Osteocyte (in vitro differentiated cells): Measurements from ENCODE around the gene CBX7. TPM values are rescaled to one million over a fixed set of nuclear protein-coding genes. Genes with fewer than 3 reads are reported as not detected.

Experiments
- DNase-seq: peaks from one replicate; pipeline ENCODE4 v3.0.0; 2021; ENCODE audit warnings: mixed read lengths; ENCODE audit not compliant: unreplicated experiment; ENCODE audit errors: extremely low spot score
- H3K27ac Mint-ChIP-seq: one replicate; pipeline ENCODE4 v1.8.0; 2021; ENCODE audit warnings: mild to moderate bottlenecking, mixed read lengths; ENCODE audit not compliant: unreplicated experiment
- H3K27me3 Mint-ChIP-seq: one replicate; pipeline ENCODE4 v1.8.0; 2021; ENCODE audit warnings: mixed read lengths; ENCODE audit not compliant: unreplicated experiment
- H3K36me3 Mint-ChIP-seq: one replicate; pipeline ENCODE4 v1.8.0; 2021; ENCODE audit warnings: mixed read lengths; ENCODE audit not compliant: unreplicated experiment
- H3K4me1 Mint-ChIP-seq: one replicate; pipeline ENCODE4 v1.8.0; 2021; ENCODE audit warnings: mixed read lengths; ENCODE audit not compliant: unreplicated experiment
- H3K4me3 Mint-ChIP-seq: one replicate; pipeline ENCODE4 v1.8.0; 2021; ENCODE audit warnings: mild to moderate bottlenecking, moderate library complexity, mixed read lengths; ENCODE audit not compliant: unreplicated experiment
- H3K9me3 Mint-ChIP-seq: one replicate; pipeline ENCODE4 v1.8.0; 2021; ENCODE audit warnings: mixed read lengths; ENCODE audit not compliant: unreplicated experiment
- total RNA-seq: library from RNA; stranded (reverse); gene quantifications from 2 replicates; pipeline ENCODE4 v1.2.1, GENCODE V29; 2021
- TF ChIP-seq, protein P1 (sequence below): fragments of 200-600 bp; sonication (generic); IDR thresholded peaks from 2 replicates; pipeline ENCODE4 v1.5.0; 2021; ENCODE audit warnings: antibody characterized with exemption, mild to moderate bottlenecking, moderate library complexity

The CBX7 gene
- total RNA-seq, 1 donor from 2014 or later = 9.6 TPM

DNA sequence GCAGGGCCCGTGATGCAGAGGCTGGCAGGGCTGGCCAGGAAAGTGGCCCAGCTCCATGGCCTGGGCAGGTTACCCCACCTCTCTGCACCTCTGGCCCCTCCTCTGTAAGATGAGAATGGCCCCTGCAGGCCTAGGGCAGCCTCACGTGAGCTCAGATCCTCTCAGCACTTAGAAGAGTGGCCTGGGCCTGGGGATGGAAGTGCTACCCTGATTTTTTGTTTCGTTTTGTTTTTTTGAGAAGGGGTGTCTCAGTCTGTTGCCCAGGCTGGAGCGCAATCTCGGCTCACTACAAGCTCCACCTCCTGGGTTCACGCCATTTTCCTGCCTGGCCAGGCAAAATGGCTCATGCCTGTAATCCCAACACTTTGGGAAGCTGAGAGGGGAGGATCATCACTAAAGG lies 54.5 kb downstream of the CBX7 start:
- Mint-ChIP-seq H3K36me3 (no peaks in the 10 kb centered on the region), H3K9me3 (no peaks in the 10 kb centered on the region), H3K4me1 (peaks cover 6% of the 10 kb centered on the region), H3K4me3 (no peak overlapping the region), H3K27ac (no peak overlapping the region), H3K27me3 (peaks cover 1% of the 10 kb centered on the region)
- no peak for DNase-seq
- TF ChIP-seq, protein P1, sequence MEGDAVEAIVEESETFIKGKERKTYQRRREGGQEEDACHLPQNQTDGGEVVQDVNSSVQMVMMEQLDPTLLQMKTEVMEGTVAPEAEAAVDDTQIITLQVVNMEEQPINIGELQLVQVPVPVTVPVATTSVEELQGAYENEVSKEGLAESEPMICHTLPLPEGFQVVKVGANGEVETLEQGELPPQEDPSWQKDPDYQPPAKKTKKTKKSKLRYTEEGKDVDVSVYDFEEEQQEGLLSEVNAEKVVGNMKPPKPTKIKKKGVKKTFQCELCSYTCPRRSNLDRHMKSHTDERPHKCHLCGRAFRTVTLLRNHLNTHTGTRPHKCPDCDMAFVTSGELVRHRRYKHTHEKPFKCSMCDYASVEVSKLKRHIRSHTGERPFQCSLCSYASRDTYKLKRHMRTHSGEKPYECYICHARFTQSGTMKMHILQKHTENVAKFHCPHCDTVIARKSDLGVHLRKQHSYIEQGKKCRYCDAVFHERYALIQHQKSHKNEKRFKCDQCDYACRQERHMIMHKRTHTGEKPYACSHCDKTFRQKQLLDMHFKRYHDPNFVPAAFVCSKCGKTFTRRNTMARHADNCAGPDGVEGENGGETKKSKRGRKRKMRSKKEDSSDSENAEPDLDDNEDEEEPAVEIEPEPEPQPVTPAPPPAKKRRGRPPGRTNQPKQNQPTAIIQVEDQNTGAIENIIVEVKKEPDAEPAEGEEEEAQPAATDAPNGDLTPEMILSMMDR = no peak

DNA sequence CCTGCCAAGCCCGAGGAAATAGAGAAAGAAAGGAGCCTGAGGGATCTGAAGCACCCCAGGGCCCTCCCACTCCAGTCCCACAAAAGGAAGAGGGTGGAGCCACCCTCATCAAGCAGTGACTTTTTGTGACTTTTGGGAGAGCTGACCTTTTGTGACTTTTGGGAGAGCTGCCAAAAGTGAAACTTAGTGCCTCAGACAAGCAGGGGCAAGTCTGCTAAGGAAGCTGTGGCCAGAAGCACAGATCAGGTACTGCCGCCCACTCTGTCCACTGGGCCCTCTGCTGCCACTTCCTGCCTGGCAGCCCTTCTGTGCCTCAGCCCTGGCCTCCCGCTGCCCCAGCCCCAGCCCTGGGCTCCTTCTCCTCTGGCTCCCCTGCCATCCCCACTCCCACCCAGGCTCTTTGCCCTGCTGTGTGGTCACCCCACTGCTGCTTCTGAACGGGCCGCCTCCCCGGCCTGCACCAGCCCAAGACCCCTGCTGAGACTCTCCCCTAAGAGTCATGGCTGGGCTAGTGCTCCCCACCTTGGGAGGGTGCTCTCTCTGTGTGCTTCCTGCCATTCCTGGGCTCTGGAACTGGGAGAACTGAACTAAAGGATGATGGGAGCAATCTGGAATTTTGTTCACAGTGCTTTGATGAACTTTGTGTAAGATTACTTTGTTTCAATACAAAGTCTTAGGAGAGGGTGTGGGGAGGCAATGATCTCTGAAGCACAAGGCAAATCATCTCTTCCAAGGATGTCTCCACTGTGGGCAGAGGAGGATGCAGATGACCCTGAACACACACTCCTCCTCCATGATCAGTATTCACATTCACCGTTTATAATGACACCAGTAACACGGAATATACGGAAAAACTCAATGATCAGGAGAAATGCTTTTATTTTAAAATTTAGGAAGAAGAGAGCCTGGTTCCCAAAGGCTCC lies 55.1 kb downstream of the CBX7 start, which contains the start of gene APOBEC3H:
TSS of gene APOBEC3H (plus strand) at position 147 of the 923 bp plus-strand sequence. CDS start 3,035 bp downstream, outside the sequence.
- H3K27me3 Mint-ChIP-seq = peaks cover 5% of the 10 kb centered on the region
- no peaks in the 10 kb centered on the region for H3K9me3 Mint-ChIP-seq
- DNase-seq = no peak
- no peaks in the 10 kb centered on the region for H3K36me3 Mint-ChIP-seq
- H3K27ac Mint-ChIP-seq = peak within 1 kb of the TSS; percentile 60
- H3K4me1 Mint-ChIP-seq = peaks cover 6% of the 10 kb centered on the region
- TF ChIP-seq, protein P1 = no peak
- no peak within 1 kb of the TSS for H3K4me3 Mint-ChIP-seq

DNA sequence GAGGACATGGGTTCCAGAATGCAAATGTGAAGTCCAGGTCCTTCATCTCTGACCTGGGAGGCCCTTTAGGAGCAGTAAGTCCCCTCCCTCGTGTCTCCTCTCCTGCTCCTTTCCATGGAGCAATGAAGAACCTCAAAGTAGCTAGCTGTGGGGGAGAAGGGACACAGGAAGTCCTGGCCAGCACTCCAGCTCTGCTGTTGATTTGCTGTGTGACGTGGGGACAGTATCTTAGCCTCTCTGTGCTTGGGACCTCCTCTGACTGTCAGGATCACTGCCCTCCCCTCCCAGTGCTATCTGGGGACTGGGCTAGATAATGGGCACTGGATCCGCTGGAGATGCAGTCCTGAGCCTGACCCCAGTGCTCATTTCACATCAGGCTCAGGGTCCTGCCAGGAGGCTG lies 56.5 kb downstream of the CBX7 start:
- TF ChIP-seq, protein P1 = no peak
- DNase-seq = no peak
- H3K27ac Mint-ChIP-seq = no peak overlapping the region

DNA sequence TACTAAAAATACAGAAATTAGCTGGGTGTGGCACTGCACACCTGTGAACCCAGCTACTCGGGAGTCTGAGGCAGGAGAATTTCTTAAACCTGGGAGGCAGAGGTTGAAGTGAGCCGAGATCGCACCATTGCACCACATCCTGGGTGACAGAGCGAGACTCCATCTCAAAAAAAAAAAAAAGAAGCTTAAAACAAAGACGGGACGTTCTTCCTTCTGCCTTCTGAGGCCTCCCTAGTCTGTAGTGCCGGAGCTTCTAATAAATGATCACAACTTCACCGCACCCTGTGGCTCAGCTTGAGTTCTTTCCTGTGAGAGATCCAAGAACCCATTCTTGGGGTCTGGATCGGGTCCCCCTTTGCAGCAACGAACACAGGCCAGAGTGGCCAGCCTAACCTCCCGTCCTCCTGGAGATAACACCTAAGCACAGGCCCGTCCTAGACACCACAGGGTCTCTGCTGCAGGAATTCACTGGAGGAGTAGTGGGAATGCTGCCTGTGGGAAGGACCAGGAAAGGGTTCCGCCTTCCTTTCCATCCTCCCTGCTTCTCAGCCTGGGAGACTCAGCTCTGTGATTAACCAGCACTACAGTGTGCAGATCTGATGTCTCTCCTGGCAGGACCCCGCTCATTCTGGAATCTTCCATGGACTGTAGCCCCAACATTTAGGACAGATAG lies 57.6 kb downstream of the CBX7 start:
- H3K36me3 Mint-ChIP-seq = no peaks in the 10 kb centered on the region
- H3K4me1 Mint-ChIP-seq = peaks cover 7% of the 10 kb centered on the region
- peaks cover 18% of the 10 kb centered on the region for H3K27me3 Mint-ChIP-seq
- H3K4me3 Mint-ChIP-seq = no peak overlapping the region
- H3K27ac Mint-ChIP-seq = no peak overlapping the region
- TF ChIP-seq, protein P1 = no peak
- DNase-seq = no peak
- no peaks in the 10 kb centered on the region for H3K9me3 Mint-ChIP-seq

More for the DNA sequence above, 56.5 kb downstream of the CBX7 start:
- Mint-ChIP-seq H3K9me3 (no peaks in the 10 kb centered on the region), H3K4me3 (no peak overlapping the region), H3K4me1 (peaks cover 6% of the 10 kb centered on the region), H3K36me3 (no peaks in the 10 kb centered on the region), H3K27me3 (peaks cover 17% of the 10 kb centered on the region)
